BJ (cell line): ENCODE results near the gene IPO11. TPM values are rescaled to one million over a fixed set of nuclear protein-coding genes. Genes with fewer than 3 reads are reported as not detected.

Experiments used
- CTCF ChIA-PET: fragments of 350-600 bp; formaldehyde crosslinking; extraction: SDS; loops from one replicate; lab custom pipeline; 2021; ENCODE audit warnings: antibody characterized with exemption, inconsistent platforms; lab: Yijun Ruan, JAX
- POLR2A ChIA-PET: fragments of 300-600 bp; sonication (Branson Sonifier 250); formaldehyde crosslinking; extraction: SDS; loops from one replicate; lab custom pipeline; 2021; ENCODE audit warnings: antibody characterized with exemption; lab: Charles Lee
- DNase-seq: peaks from one replicate; pipeline ENCODE4 v3.0.0-alpha.2; 2011; ENCODE audit warnings: low read depth
- H3K27me3 ChIP-seq: 2 replicates; pipeline ENCODE4 v1.6.0; 2011; ENCODE audit warnings: low read length; ENCODE audit not compliant: control insufficient read depth, insufficient read depth
- H3K36me3 ChIP-seq: 2 replicates; pipeline ENCODE4 v1.5.1; 2011; ENCODE audit warnings: low read length; ENCODE audit not compliant: control insufficient read depth, insufficient read depth
- H3K4me3 ChIP-seq: 2 replicates; pipeline ENCODE4 v1.5.1; 2011; ENCODE audit warnings: low read depth, mild to moderate bottlenecking, control low read depth, low read length
- polyA plus RNA-seq: library from polyadenylated mRNA; depleted of rRNA; stranded (reverse); fragments of >200 nt; gene quantifications from 2 replicates; pipeline ENCODE4 v1.2.3, GENCODE V29; 2011
- TF ChIP-seq, protein P1 (sequence below): IDR thresholded peaks from 2 replicates; pipeline ENCODE4 v1.5.1; 2011; ENCODE audit warnings: low read depth, mild to moderate bottlenecking, control low read depth, inconsistent platforms, low read length, moderate library complexity; ENCODE audit not compliant: insufficient read depth

The IPO11 gene
- polyA plus RNA-seq, 1 experiment, result 25.7 TPM

DNA sequence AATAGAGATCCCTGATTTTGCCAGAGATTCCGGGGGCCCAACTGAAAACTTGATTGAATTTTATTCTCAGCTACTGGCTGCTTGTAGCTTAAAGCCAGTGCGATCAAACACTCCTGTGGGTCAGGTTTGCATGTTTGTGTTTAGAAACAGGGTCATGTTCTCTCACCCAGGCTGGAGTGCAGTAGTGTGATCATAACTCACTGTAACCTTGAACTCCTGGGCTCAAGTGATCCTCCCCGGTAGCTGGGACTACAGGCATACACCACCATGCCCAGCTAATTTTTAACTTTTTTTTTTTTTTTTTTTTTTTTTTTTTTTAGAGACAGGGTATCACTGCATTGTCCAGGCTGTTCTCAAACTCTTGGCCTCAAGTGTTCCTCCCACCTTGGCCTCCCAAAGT lies 232.7 kb downstream of the IPO11 start:
- Histone ChIP-seq H3K36me3 (no peaks in the 10 kb centered on the region), H3K27me3 (no peaks in the 10 kb centered on the region), H3K4me3 (no peak overlapping the region)
- no peak for DNase-seq
- TF ChIP-seq, protein P1, sequence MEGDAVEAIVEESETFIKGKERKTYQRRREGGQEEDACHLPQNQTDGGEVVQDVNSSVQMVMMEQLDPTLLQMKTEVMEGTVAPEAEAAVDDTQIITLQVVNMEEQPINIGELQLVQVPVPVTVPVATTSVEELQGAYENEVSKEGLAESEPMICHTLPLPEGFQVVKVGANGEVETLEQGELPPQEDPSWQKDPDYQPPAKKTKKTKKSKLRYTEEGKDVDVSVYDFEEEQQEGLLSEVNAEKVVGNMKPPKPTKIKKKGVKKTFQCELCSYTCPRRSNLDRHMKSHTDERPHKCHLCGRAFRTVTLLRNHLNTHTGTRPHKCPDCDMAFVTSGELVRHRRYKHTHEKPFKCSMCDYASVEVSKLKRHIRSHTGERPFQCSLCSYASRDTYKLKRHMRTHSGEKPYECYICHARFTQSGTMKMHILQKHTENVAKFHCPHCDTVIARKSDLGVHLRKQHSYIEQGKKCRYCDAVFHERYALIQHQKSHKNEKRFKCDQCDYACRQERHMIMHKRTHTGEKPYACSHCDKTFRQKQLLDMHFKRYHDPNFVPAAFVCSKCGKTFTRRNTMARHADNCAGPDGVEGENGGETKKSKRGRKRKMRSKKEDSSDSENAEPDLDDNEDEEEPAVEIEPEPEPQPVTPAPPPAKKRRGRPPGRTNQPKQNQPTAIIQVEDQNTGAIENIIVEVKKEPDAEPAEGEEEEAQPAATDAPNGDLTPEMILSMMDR, result no peak
- ChIA-PET CTCF (no interaction called here), POLR2A (no interaction called here)

DNA sequence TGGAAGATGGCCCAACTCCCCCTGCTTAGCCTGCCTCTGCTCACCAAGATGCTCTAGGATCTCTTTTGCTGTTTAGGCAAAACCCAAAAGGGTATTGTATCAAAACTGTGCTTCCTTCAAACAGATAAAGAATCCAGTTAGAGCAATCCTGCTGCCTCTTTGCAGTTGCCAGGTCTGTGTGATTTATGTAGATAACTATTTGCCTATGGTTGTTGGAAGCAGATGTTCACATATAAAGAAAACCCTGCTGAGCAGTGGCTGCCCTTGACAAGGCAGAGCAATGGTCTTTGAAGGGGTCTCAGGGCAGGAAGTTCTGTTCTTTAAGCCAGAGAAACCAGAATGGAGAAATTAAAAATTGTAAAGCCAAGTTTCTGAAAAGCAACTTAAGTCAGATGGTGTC lies 234.7 kb downstream of the IPO11 start:
- no peak for DNase-seq
- Histone ChIP-seq H3K27me3 (no peaks in the 10 kb centered on the region), H3K36me3 (no peaks in the 10 kb centered on the region), H3K4me3 (no peak overlapping the region)
- TF ChIP-seq, protein P1, result no peak
- POLR2A ChIA-PET, result no interaction called here
- CTCF ChIA-PET, result no interaction called here

DNA sequence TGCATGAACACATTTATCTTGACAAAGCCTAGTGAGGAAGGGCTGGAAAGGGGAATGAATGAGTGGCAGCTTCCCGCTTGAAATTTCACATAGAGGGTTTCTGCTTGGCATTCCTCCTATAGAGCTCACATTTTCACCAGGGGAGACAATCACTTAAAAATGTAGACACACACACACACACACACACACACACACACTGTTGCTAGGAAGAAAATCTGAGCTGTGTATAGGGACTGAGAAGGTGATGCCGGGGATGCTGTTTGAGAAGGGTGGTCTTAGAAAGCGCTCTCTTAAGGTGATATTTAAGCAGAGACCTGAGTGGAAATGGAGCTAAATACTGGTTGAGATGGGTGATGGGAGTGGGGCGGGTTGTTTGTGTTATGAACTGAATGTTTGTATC lies 236.5 kb downstream of the IPO11 start:
- Histone ChIP-seq H3K4me3 (no peak overlapping the region), H3K27me3 (no peaks in the 10 kb centered on the region), H3K36me3 (no peaks in the 10 kb centered on the region)
- TF ChIP-seq, protein P1, result no peak
- ChIA-PET POLR2A (no interaction called here), CTCF (interaction anchor here (0.6 to 1.4 kb wide), 3 partner anchors 10 to 186 kb away, joined by 3 read pairs; no protein-coding TSS in a partner anchor)
- no peak for DNase-seq

DNA sequence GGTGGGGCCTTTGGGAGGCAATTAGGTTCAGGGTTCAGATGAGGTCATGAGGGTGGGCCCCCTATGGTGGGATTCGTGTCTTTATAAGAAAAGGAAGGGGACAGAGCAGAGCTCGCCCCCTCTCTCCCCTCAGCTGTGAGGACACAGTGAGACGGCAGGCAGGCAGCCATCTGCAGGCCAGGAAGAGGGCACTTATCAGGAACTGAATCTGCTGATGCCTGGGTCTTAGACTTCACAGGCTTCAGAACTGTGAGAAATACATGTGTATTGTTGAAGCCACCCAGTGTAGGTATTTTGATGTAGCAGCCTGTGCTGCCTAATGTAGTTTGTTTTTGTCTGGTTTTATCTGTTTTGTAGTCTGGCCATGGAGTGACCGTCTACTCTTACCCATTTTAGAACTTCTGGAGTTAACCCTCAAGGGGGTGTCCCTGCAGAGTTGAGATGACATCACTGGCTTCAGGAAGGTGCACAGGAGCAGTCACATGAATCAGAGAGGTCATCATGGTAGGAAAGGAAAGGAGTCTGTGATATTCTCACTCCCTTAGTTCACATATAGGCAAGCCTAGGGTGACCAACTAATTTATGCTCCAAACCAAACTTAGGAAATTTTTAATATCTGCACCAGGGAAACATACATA lies 237.0 kb downstream of the IPO11 start:
- DNase-seq, result no peak
- ChIA-PET CTCF (interaction anchor here (0.6 to 1.4 kb wide), 2 partner anchors 10 to 187 kb away, joined by 3 read pairs; no protein-coding TSS in a partner anchor), POLR2A (no interaction called here)
- TF ChIP-seq, protein P1, result no peak
- H3K27me3 ChIP-seq, result no peaks in the 10 kb centered on the region
- H3K4me3 ChIP-seq, result no peak overlapping the region
- no peaks in the 10 kb centered on the region for H3K36me3 ChIP-seq

DNA sequence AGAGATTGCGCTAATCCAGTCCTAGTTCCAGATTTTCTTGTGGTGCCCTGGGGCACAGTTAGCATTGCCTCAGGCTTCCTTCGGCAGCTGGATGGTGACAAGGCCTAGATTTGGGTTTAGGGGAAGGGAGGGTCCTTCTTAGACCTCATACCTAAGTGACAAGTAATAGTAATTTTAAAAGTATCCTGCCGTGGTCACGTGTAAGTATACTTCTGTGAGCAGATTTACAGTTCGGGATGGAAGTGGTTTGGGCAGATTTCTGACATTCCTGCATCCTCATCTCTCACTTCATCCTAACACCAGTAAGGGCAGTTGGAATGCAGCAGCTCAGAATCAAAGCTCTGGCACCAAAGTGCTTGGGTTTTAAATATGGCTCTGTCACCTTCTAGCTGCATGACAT lies 237.6 kb downstream of the IPO11 start:
- DNase-seq, result peak; percentile 10
- ChIA-PET CTCF (interaction anchor here (0.6 kb wide), 1 partner anchor 180 kb away, joined by 3 read pairs; no protein-coding TSS in a partner anchor), POLR2A (no interaction called here)
- TF ChIP-seq, protein P1, result no peak
- Histone ChIP-seq H3K27me3 (no peaks in the 10 kb centered on the region), H3K4me3 (no peak overlapping the region), H3K36me3 (no peaks in the 10 kb centered on the region)
